ENCODE data around the gene TBL1Y.
"Not testable (repeated sequence)": the region's sequence is repeated elsewhere in the genome, so short reads cannot be mapped to it uniquely, and the experiment has no call there.

The TBL1Y gene

GRCh38 chrY:6910372-6911252 is at the start of gene TBL1Y:
Gene TBL1Y (plus strand): TSS chrY:6910697. CDS start chrY:7025085, 114,388 bp downstream.
- DNase-seq, result peak; percentile 2

DNA sequence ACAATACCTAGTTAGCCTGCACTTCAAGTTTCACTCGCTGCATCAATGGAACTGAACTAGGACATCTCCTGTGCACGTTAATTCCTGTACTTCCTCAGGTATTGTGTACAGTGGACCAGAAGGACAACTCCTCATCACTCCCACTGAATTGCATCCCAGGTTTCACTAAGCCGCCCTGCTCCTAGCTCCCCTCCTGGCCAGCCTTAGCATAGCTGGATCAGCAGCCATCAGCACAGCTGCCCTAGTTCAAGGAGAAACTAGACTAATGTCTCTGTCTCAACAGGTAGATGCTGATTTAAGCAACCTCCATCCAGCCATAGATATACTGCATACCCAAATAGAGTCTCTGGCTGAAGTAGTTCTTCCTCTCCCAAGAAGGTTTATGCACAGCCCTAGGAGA is 16.0 kb upstream of the TBL1Y start:
- no peak for DNase-seq

DNA sequence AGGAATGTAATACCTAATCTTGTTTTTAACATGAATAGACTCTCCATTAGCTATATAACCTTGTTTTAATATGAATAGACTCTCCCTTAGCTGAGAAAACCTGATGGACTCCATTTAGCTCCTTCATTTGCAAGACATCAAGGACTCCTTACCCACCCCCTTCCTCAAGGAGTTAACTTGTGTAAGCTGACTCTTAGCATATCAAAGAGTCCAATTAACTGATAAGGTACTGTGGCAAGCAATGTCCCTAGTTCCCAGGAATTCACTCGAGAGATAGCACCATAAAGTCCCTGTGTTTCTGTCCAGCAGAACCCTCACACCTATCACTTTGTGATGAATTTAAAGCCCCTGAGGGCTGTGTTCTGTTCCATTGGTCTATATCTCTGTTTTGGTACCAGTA is 15.3 kb upstream of the TBL1Y start:
- no peak for DNase-seq

DNA sequence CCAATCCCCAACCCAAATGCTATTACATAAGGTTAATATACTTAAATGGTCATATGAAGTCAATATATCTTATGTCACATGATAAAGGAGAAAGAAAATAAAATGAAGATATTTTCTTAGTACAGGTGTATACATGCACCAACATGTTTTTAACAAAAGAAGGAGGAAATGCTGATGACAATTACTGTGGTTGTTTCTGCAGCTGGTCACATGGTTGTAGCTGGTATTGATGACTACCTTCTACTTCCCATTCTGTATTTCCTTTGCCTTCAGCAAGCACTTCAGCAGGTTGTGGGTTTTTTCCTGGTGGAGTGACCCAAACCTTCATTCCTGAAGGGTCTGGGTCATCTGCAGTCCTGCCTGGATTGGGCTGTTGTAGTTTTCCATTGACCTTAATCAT is 8.4 kb upstream of the TBL1Y start:
- DNase-seq, result not testable (repeated sequence)

DNA sequence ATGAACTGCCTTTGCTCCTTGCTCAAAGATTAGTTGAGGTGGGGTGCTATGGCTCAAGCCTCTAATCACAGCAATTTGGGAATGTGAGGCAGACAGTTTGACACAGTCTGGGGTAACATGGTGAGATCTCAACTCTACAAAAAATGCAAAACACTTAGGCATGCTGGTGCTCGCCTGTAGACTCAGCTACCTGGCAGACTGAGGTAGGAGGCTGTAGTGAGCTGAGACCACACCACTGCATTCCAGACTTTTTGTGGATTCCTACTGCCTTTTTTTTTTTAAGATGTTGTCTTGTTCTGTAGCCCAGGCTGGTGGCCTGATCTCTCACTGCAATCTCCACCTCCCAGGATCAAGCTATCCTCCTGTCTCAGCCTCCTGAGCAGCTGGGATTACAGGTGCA is 2.9 kb upstream of the TBL1Y start:
- DNase-seq, result no peak

DNA sequence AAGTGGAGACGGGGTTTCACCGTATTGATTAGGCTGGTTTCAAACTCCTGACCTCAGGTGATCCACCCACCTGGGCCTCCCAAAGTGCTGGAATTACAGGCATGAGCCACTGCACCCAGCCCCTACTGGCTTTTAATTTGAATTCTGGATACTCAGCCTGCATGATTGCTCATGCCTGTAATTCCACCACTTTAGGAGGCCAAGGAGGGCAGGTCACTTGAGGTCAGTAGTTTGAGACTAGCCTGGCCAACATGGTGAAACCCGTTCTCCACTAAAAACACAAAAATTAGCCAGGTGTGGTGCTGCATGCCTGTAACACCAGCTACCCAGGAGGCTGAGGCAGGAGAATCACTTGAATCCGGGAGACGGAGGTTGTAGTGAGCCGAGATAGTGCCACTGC is 2.5 kb upstream of the TBL1Y start:
- DNase-seq, result not testable (repeated sequence)

DNA sequence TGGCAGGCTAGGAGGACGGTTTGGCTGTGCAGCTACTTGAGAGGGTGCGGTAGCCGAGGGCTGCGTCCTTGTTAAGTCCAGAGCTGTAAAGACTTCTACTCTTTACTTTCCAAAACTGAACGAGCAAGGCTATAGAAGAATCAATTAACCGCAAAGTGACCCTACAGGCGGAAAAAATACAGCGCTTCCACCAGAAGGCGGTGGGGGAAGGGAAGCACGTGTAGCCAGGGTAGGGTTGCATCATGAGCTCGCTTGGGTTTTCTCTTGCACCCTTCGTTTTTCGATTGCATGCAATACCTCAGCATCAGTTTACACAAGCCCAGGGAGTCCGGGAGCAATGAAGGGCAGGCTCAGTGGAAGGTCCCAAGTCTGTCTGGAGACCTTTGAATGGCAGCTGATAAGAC is 1.4 kb upstream of the TBL1Y start:
- peak; percentile 45 for DNase-seq

DNA sequence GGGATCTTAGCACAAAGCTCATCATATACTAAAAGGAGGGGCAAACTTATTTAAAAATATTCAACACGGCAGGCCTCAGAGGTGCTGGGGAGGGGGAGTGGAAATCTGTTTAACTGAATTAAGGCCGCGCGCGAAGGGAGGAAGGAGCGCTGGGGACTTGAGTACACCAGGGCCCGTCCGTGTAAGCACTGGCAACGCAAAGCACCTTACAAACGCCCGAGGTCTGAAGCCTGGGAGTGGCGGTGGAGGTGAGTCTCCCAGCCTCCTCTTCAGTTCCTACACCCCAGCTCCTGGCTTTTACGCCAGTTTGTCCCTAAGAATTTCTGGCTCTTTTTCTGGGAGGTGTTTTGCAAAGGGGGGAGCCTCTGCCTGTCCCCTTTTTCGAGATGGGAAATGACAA is 641 bp upstream of the TBL1Y start:
- no peak for DNase-seq

GRCh38 chrY:6911253-6911881 is 870 bp downstream of the TBL1Y start, which contains the start of gene AMELY:
Gene AMELY (minus strand): TSS chrY:6911752. CDS start chrY:6872608, 39,144 bp downstream.
- no peak for DNase-seq

- DNase-seq, result no peak
Observed at GRCh38 chrY:6913362-6913761, 2.9 kb downstream of the TBL1Y start.

GRCh38 chrY:6921061-6921460 is 10.6 kb downstream of the TBL1Y start:
- DNase-seq, result no peak

DNA sequence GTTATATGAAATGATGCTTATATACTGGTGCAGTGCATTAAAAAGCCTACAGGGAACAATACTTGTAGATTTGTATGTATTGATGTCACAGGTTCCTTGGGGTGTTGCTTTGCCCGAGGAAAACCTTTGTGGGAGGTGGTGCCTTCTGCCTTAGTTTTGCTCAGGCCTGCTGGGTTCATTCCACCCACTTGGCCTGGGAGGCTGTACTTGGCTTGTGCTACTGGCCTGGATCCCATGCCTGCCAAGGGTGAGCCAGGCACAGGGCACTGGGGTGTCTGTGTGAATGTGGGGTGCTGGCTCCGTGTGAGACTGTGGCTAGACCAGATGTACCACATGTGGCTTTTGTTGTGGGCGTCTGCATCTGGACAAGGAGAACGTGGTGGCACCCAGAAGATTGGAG is 17.8 kb downstream of the TBL1Y start:
- DNase-seq, result no peak

DNA sequence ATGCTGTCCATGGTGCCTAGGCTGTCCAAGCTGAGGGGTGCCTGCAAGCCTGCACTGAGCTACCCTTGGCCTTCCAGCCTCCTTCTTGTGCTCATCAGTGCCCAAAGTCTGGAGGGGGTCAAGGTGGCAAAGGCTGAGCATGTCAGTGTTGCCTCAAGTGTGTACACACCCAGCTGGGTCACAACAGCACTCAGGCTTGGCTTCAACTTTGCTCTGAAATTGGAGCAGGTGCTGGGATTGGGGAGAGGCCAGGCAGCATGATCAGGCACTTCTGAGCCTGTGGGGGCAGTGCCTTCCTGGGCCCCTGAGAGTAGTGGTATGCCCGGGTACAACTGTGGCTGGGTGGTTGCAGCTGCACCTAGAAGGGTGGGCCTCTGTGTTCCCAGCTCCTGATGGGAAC is 18.7 kb downstream of the TBL1Y start:
- no peak for DNase-seq

GRCh38 chrY:6931779-6932396 is 21.4 kb downstream of the TBL1Y start:
- no peak for DNase-seq

- no peak for DNase-seq
Observed at GRCh38 chrY:6935497-6935896, 25.0 kb downstream of the TBL1Y start.

DNA sequence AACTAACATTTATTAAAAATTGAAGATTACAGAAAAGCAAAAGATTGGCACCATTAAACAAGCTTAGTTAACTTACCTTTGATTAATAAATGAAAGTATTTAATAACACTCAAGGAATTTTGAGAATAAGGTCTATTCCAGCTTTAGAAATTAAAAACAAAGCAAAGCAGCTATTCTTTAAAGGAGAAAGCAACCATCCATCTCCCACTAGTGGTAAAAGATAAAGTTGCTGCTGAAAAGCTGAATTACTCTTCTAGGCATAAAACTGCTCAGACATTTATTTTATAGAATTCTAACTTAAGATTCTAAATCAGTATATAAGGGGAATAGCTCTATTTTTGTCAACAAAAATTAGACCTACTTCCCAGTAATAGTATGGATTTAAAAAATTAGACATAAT is 37.2 kb downstream of the TBL1Y start:
- peak; percentile 3 for DNase-seq

GRCh38 chrY:6948378-6948777 is 37.9 kb downstream of the TBL1Y start:
- no peak for DNase-seq

- no peak for DNase-seq
Observed at GRCh38 chrY:6949947-6950346, 39.5 kb downstream of the TBL1Y start.

DNA sequence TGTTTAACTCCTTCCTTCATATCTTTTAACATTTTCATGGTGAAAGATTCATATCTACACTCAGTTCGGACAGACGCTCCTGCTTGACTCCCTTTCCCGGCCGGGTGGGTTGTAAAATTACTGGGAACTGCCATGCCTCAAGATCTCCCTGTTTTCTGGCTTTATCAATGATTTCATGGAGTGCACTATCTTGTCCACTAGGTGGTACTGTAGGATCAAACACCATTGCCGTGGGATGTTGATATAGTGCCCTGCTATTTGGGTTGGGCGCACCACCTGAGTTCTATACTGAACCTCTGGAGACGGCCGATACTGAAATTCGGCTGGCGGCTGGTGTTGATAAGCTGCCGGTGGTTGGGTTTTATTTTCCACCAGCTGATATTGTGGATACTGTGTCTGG is 54.2 kb downstream of the TBL1Y start:
- DNase-seq, result peak; percentile 84

GRCh38 chrY:6966521-6966920 is 56.0 kb downstream of the TBL1Y start:
- DNase-seq, result no peak

DNA sequence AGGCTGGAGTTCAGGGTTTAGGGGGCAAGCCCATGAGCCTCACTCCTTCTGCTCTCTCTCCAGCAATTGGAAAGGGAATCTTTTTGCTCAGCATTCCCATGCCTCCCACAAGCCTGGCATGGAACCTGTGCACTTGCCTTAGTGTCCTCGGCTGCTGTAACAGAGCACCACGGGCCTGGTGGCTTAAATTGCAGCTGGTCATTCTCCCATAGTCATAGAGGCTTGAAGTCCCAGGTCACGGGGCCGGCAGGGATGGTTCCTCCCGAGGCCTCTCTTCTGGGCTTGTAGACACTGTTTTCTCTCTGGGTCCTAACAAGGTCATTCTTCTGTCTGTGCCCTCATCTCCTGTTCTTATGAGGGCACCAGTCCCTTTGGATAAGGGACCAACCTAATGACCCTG is 57.2 kb downstream of the TBL1Y start:
- DNase-seq, result no peak

DNA sequence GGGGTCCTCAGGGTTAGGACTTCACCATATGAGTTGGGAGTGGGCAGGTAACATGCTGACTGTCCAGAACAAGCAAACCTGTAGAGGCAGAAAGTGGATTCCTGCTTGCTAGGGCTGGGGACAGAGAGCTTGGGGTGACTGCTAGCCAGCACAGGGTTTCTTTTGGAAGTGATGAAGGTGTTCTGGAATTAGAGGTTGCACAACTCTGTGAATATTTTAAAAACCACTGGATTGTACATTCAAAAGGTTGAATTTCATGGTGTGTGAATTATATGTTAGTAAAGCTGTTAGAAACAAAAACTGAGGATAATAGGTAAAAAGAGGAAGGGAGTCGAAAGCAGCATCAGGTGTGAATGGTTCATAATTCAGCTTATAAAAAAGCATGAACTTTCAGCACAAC is 57.7 kb downstream of the TBL1Y start:
- no peak for DNase-seq

- DNase-seq, result no peak
Observed at GRCh38 chrY:6972271-6972887, 61.9 kb downstream of the TBL1Y start.
